Raji (cell line): ENCODE measurements around the gene ETF1.

Experiments used
- POLR2A ChIP-seq: IDR thresholded peaks from 2 replicates; pipeline ENCODE4 v1.6.1; 2011; ENCODE audit warnings: low read depth, low read length, control low read depth; ENCODE audit not compliant: insufficient read depth

Gene ETF1

DNA sequence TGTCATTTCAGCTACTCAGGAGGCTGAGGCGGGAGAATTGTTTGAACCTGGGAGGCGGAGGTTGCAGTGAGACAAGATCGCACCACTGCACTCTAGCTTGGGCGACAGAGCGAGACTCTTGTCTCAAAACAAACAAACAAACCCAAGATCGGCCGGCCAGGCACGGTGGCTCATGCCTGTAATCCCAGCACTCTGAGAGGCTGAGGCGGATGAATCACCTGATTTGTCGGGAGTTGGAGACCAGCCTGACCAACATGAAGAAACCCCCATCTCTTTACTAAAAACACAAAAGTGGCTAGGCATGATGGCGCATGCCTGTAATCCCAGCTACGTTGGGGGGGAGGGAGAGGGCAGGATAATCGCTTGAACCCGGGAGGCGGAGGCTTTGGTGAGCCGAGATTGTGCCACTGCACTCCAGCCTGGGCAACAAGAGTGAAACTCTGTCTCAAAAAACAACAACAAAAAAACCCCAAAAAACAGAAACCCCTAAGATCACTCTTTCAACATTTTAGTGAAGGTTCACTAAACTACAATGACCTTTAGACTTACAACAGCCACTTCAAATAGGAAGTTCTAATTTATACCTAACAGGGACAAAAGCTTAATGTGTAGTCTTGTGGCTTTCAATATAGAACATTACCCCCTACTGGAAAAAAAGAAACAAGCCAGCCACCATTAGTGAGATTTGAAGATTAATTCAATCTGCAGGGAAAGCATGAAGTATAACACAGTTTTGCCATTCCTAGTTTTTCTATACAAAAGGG lies 25.2 kb upstream of the ETF1 start:
- no peak for TF ChIP-seq POLR2A

- no peak for TF ChIP-seq POLR2A
Measured at GRCh38 chr5:138566792-138567191, 23.8 kb upstream of the ETF1 start.

- no peak for TF ChIP-seq POLR2A
Measured at GRCh38 chr5:138565100-138565821, 22.2 kb upstream of the ETF1 start.

DNA sequence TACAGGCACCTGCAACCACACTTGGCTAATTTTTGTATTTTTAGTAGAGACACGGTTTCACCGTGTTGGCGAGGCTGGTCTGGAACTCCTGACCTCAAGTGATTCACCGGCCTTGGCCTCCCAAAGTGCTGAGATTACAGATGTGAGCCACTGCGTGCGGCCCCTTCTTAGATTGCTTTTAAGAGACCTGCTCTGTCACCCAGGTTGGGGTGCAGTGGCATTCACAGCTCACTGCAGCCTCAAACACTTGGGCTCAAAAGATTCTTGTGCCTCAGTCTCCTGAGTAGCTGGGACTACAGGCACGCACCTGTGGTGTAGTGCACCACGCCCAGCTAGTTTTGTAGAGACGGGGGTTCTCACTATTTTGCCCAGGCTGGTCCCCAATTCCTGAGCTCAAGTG lies 21.2 kb upstream of the ETF1 start:
- no peak for TF ChIP-seq POLR2A

GRCh38 chr5:138563340-138564118 lies 20.5 kb upstream of the ETF1 start:
- TF ChIP-seq POLR2A = no peak

DNA sequence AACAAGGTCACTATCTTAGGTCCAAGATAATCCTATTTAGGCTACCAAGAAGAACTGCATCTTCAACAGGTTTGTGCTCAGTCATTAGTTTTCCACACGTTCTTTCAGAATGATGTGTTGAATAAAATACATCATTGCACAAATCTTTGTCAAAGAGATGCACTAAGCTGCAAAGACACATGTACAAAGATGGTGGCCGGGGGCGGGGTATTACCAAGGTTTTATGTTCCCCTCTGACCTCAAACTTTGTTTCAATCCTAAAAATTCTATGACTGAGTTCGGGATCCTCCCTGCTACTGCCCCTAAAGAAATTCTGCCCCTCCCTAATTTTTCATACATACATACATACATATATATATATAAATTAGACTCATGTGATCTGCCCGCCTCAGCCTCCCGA lies 17.9 kb upstream of the ETF1 start:
- TF ChIP-seq POLR2A = no peak

- TF ChIP-seq POLR2A = no peak
Measured at GRCh38 chr5:138559937-138560336, 16.9 kb upstream of the ETF1 start.

DNA sequence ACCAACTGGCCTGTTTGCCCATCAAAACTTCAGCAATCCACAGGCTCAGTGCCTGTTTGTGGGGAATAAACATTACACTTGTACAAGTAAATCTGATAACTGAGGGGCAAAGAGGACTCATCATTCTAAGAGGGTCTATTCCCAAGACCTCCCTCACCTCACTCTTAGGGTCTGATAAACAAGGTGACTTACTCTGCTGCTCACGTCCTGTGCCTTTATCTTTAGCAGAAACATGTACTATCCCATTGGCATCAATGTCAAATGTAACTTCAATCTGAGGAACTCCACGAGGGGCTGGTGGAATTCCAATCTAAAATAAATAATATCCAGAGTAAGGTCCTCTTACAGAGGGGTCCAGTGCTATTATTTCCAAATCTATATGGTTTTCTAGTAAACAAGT lies 14.6 kb upstream of the ETF1 start:
- no peak for TF ChIP-seq POLR2A

- no peak for TF ChIP-seq POLR2A
Measured at GRCh38 chr5:138554143-138554542, 11.1 kb upstream of the ETF1 start.

- TF ChIP-seq POLR2A = no peak
Measured at GRCh38 chr5:138553437-138554095, 10.5 kb upstream of the ETF1 start.

GRCh38 chr5:138552657-138553056 lies 9.6 kb upstream of the ETF1 start:
- no peak for TF ChIP-seq POLR2A

- no peak for TF ChIP-seq POLR2A
Measured at GRCh38 chr5:138549414-138549813, 6.4 kb upstream of the ETF1 start.

GRCh38 chr5:138545919-138546562 lies 3.0 kb upstream of the ETF1 start:
- TF ChIP-seq POLR2A = no peak

GRCh38 chr5:138544181-138545134 lies 1.4 kb upstream of the ETF1 start:
- no peak for TF ChIP-seq POLR2A
